Keratinocyte (primary cell): Measurements from ENCODE around the gene TICAM1. TPM values are rescaled to one million over a fixed set of nuclear protein-coding genes. Genes with fewer than 3 reads are reported as not detected.
"Not testable (repeated sequence)": the region's sequence is repeated elsewhere in the genome, so short reads cannot be mapped to it uniquely, and the experiment has no call there.

Source experiments
- DNase-seq: peaks from one replicate; pipeline ENCODE4 v3.0.0-alpha.2; 2011; ENCODE audit warnings: low read depth, missing footprints, low spot score
- FAIRE-seq: peaks from 2 replicates; lab custom pipeline; 2011; peaks lifted over from hg19 to GRCh38; lab: Jason Lieb, UNC
- H2AFZ ChIP-seq: 2 replicates; pipeline ENCODE4 v1.6.0; 2012; ENCODE audit warnings: low read length, control low read depth, inconsistent platforms; ENCODE audit not compliant: control insufficient read depth
- H3K27ac ChIP-seq: 2 replicates; pipeline ENCODE4 v1.5.1; 2011; ENCODE audit warnings: low read length; ENCODE audit not compliant: control insufficient read depth, insufficient read depth
- H3K27me3 ChIP-seq: 3 replicates; pipeline ENCODE4 v1.6.0; 2011; ENCODE audit warnings: low read length; ENCODE audit not compliant: control insufficient read depth, insufficient read depth; ENCODE audit errors: extremely low read depth
- H3K36me3 ChIP-seq, 2 experiments: 2 replicates in 1 of 2; 3 replicates in 1 of 2; pipeline ENCODE4 v1.5.1; 2011; ENCODE audit warnings: low read length in 2 of 2, mild to moderate bottlenecking in 1 of 2; ENCODE audit not compliant: control insufficient read depth in 2 of 2, insufficient read depth in 2 of 2; ENCODE audit errors: extremely low read depth in 1 of 2
- H3K4me1 ChIP-seq: 3 replicates; pipeline ENCODE4 v1.5.1; 2011; ENCODE audit warnings: low read length; ENCODE audit not compliant: control insufficient read depth, insufficient read depth; ENCODE audit errors: extremely low read depth
- H3K4me2 ChIP-seq: 3 replicates; pipeline ENCODE4 v1.6.0; 2011; ENCODE audit warnings: low read depth, low read length; ENCODE audit not compliant: control insufficient read depth, insufficient read depth; ENCODE audit errors: extremely low read depth
- H3K4me3 ChIP-seq, 3 experiments: fragments of 200-600 bp in 1 of 3; sonication (generic) in 1 of 3; 2 replicates in 2 of 3; 3 replicates in 1 of 3; pipeline ENCODE4 v1.5.1; 2011 to 2016; ENCODE audit warnings: low read length in 3 of 3, mild to moderate bottlenecking in 3 of 3, control low read depth in 2 of 3, inconsistent platforms in 1 of 3, low read depth in 1 of 3, mixed read lengths in 1 of 3, mixed run types in 1 of 3, moderate library complexity in 1 of 3; ENCODE audit not compliant: control insufficient read depth in 2 of 3, insufficient read depth in 2 of 3; ENCODE audit errors: extremely low read depth in 1 of 3
- H3K79me2 ChIP-seq: 2 replicates; pipeline ENCODE4 v1.6.0; 2012; ENCODE audit warnings: low read length; ENCODE audit not compliant: control insufficient read depth, insufficient read depth
- H3K9ac ChIP-seq: 3 replicates; pipeline ENCODE4 v1.6.0; 2011; ENCODE audit warnings: low read length; ENCODE audit not compliant: control insufficient read depth, insufficient read depth; ENCODE audit errors: extremely low read depth
- H3K9me1 ChIP-seq: 3 replicates; pipeline ENCODE4 v1.6.0; 2011; ENCODE audit warnings: low read length; ENCODE audit not compliant: control insufficient read depth, insufficient read depth; ENCODE audit errors: extremely low read depth
- H3K9me3 ChIP-seq: 2 replicates; pipeline ENCODE4 v1.5.1; 2012; ENCODE audit warnings: low read depth, low read length; ENCODE audit not compliant: control insufficient read depth
- H4K20me1 ChIP-seq: 3 replicates; pipeline ENCODE4 v1.6.0; 2011; ENCODE audit warnings: low read length; ENCODE audit not compliant: control insufficient read depth, insufficient read depth; ENCODE audit errors: extremely low read depth
- EZH2 ChIP-seq: IDR thresholded peaks from one replicate; pipeline ENCODE4 v1.6.1; 2012; ENCODE audit warnings: inconsistent platforms, mild to moderate bottlenecking, low read length, moderate library complexity
- dilution Hi-C: fragments of 300-500 bp; cut with MboI; formaldehyde crosslinking; loops from one replicate; pipeline ENCODE4 v1.7.0; 2020; ENCODE audit warnings: low sequenced_read_pairs; ENCODE audit not compliant: extremely low pct_ligation_motif_present
- polyA plus RNA-seq, 5 experiments: library from polyadenylated mRNA; depleted of rRNA in 3 of 5; stranded (reverse) in 3 of 5; stranded (forward) in 1 of 5; unstranded in 1 of 5; fragments of >200 nt; gene quantifications; 1 replicate in 1 of 5; 2 replicates in 3 of 5; 3 replicates in 1 of 5; pipeline versions ENCODE4 v1.2.1 to v1.2.3, GENCODE V29; 2011 to 2012; ENCODE audit warnings: missing spikeins in 2 of 5, low read depth in 1 of 5, low replicate concordance in 1 of 5
- TF ChIP-seq, protein P1 (sequence below), 3 experiments: IDR thresholded peaks in 1 of 3; conservative IDR thresholded peaks in 1 of 3; optimal IDR thresholded peaks in 1 of 3; 2 replicates in 2 of 3; 3 replicates in 1 of 3; pipeline versions ENCODE3 to v1.5.1; 2011; ENCODE audit warnings: low read length in 3 of 3, mild to moderate bottlenecking in 3 of 3, moderate library complexity in 2 of 3, control low read depth in 1 of 3, inconsistent platforms in 1 of 3; ENCODE audit not compliant: insufficient read depth in 2 of 3; ENCODE audit errors: extremely low read depth in 1 of 3

TICAM1 gene
- polyA plus RNA-seq, 1 donor (not counting 4 experiments of a cell fraction or from before 2014, with no cell fraction given), result 2.2 TPM

DNA sequence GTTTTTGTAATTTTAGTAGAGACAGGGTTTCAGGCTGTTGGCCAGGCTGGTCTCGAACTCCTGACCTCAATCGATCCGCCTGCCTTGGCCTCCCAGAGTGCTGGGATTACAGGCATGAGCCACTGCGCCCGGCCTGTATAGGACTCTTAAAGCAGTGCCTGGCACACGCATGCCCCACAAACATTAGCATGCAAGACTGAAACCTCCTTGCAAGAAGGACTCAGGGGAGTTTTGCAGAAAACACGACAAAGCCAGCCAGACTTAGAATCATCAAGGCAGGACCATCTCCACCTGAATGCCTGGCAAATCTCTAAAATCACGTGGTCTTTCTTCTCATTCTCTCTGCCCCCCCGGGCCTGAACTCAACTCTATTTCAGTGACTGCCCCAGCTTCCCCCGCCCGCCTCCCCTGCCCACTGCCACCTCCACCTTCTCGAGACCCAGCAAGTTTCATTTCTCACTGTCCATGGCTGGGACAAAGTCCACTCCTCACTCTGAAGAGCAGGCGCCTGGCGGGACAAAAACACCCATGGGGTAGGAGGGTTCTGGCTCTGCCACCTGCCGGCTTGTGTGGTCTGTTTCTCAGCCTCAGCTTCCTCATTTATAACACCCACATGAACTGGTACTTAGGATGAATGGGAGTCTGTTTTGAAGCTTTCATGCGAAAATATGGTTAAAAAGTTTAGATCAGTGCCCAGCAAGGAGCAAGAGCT lies 2.4 kb downstream of the TICAM1 start:
- peak overlapping the region in 2 of 3 experiments; percentile 19 to 54 for H3K4me3 ChIP-seq
- TF ChIP-seq, protein P1, sequence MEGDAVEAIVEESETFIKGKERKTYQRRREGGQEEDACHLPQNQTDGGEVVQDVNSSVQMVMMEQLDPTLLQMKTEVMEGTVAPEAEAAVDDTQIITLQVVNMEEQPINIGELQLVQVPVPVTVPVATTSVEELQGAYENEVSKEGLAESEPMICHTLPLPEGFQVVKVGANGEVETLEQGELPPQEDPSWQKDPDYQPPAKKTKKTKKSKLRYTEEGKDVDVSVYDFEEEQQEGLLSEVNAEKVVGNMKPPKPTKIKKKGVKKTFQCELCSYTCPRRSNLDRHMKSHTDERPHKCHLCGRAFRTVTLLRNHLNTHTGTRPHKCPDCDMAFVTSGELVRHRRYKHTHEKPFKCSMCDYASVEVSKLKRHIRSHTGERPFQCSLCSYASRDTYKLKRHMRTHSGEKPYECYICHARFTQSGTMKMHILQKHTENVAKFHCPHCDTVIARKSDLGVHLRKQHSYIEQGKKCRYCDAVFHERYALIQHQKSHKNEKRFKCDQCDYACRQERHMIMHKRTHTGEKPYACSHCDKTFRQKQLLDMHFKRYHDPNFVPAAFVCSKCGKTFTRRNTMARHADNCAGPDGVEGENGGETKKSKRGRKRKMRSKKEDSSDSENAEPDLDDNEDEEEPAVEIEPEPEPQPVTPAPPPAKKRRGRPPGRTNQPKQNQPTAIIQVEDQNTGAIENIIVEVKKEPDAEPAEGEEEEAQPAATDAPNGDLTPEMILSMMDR (optimal IDR thresholded peaks at IDR 0.05 in 1 of 3, IDR thresholded peaks at IDR 0.05 in 1 of 3, conservative IDR thresholded peaks at IDR 0.05 in 1 of 3; ENCODE audit: extremely low read depth in 1 of 3, insufficient read depth in 2 of 3, low read length in 3 of 3), result no peak
- TF ChIP-seq EZH2, result no peak
- H3K4me1 ChIP-seq, result peaks cover 18% of the 10 kb centered on the region
- peaks cover 68% of the 10 kb centered on the region for H3K79me2 ChIP-seq
- peaks cover 0 to 7% of the 10 kb centered on the region in 2 experiments for H3K36me3 ChIP-seq
- H4K20me1 ChIP-seq, result peaks cover 4% of the 10 kb centered on the region
- no peaks in the 10 kb centered on the region for H3K27me3 ChIP-seq
- FAIRE-seq (no peak), DNase-seq (no peak)
- peak overlapping the region; percentile 73 for H3K4me2 ChIP-seq
- H3K9ac ChIP-seq, result no peak overlapping the region
- dilution Hi-C loops, result no loop called here
- H3K9me1 ChIP-seq, result no peaks in the 10 kb centered on the region
- no peak overlapping the region for H3K27ac ChIP-seq
- H2AFZ ChIP-seq, result no peak overlapping the region
- no peaks in the 10 kb centered on the region for H3K9me3 ChIP-seq

DNA sequence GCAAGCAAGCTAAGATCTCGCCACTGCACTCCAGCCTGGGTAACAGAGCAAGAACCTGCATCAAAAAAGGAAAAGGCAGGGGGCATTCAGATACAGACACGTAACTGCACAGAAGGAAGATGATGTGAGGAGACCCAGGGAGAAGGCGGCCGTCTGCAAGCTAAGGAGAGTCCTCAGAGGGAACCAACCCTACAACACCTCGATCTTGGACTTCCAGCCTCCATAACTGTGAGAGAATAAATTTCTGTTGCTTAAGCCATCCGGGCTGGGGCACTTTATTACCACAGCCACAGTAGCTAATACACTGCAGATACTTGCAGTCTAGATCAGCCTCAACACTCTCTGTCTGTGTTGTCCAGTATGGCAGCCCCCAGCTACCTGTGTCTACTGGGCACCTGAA lies 7.9 kb downstream of the TICAM1 start:
- no peaks in the 10 kb centered on the region for H3K9me1 ChIP-seq
- dilution Hi-C loops, result no loop called here
- no peaks in the 10 kb centered on the region for H3K27me3 ChIP-seq
- H3K4me2 ChIP-seq, result no peak overlapping the region
- DNase-seq, result no peak
- H3K9me3 ChIP-seq, result no peaks in the 10 kb centered on the region
- no peak overlapping the region for H3K27ac ChIP-seq
- H3K36me3 ChIP-seq, result peaks cover 9 to 10% of the 10 kb centered on the region in 2 experiments
- FAIRE-seq, result no peak
- no peaks in the 10 kb centered on the region for H3K4me1 ChIP-seq
- H2AFZ ChIP-seq, result no peak overlapping the region
- H3K4me3 ChIP-seq, result no peak overlapping the region
- H3K79me2 ChIP-seq, result peaks cover 66% of the 10 kb centered on the region
- TF ChIP-seq, protein P1 (optimal IDR thresholded peaks at IDR 0.05 in 1 of 3, IDR thresholded peaks at IDR 0.05 in 1 of 3, conservative IDR thresholded peaks at IDR 0.05 in 1 of 3; ENCODE audit: extremely low read depth in 1 of 3, insufficient read depth in 2 of 3, low read length in 3 of 3), result no peak
- TF ChIP-seq EZH2, result no peak
- no peak overlapping the region for H3K9ac ChIP-seq
- H4K20me1 ChIP-seq, result peaks cover 4% of the 10 kb centered on the region

DNA sequence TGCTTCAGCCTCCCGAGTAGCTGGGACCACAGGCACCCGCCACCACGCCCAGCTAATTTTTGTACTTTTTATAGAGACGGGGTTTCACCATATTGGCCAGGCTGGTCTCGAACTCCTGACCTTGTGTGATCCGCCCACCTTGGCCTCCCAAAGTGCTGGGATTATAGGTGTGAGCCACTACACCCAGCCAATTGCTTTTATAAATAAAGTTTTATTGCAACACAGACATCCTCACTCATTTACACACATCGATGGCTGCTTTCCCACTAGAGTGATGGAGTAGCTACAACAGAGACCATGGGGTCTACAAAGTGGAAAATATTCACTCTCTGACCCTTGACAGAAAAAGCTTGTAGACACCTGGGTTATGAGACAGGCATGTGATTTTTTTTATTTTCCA lies 9.2 kb downstream of the TICAM1 start:
- H3K4me2 ChIP-seq, H3K4me3 ChIP-seq, H3K27me3 ChIP-seq, H3K9me3 ChIP-seq, H2AFZ ChIP-seq, H3K4me1 ChIP-seq, dilution Hi-C loops, H3K27ac ChIP-seq, H4K20me1 ChIP-seq, H3K9me1 ChIP-seq, DNase-seq, H3K9ac ChIP-seq, FAIRE-seq: not testable (repeated sequence)
- Histone ChIP-seq H3K36me3 (peaks cover 18 to 19% of the 10 kb centered on the region in 2 experiments), H3K79me2 (peaks cover 62% of the 10 kb centered on the region)
